Nephron progenitor cell (in vitro differentiated cells): ENCODE measurements around the gene CMTM5.

Experiments used
- DNase-seq: peaks from one replicate; pipeline ENCODE4 v3.0.0; 2021
- H3K27ac Mint-ChIP-seq: 2 replicates; pipeline ENCODE4 v1.8.0; 2021; ENCODE audit warnings: mild to moderate bottlenecking, moderate library complexity, mixed read lengths
- H3K27me3 Mint-ChIP-seq: 2 replicates; pipeline ENCODE4 v1.8.0; 2021; ENCODE audit warnings: mild to moderate bottlenecking, low read depth, mixed read lengths; ENCODE audit not compliant: poor library complexity
- H3K36me3 Mint-ChIP-seq: 2 replicates; pipeline ENCODE4 v1.8.0; 2021; ENCODE audit warnings: low read depth, mixed read lengths
- H3K4me1 Mint-ChIP-seq: 2 replicates; pipeline ENCODE4 v1.8.0; 2021; ENCODE audit warnings: mixed read lengths
- H3K4me3 Mint-ChIP-seq: 2 replicates; pipeline ENCODE4 v1.8.0; 2021; ENCODE audit warnings: mild to moderate bottlenecking, moderate library complexity, mixed read lengths
- H3K9me3 Mint-ChIP-seq: 2 replicates; pipeline ENCODE4 v1.8.0; 2021; ENCODE audit warnings: mild to moderate bottlenecking, moderate library complexity, mixed read lengths
- TF ChIP-seq, protein P1 (sequence below): fragments of 200-600 bp; sonication (generic); IDR thresholded peaks from 2 replicates; pipeline ENCODE4 v1.5.0; 2021; ENCODE audit warnings: antibody characterized with exemption

The CMTM5 gene

DNA sequence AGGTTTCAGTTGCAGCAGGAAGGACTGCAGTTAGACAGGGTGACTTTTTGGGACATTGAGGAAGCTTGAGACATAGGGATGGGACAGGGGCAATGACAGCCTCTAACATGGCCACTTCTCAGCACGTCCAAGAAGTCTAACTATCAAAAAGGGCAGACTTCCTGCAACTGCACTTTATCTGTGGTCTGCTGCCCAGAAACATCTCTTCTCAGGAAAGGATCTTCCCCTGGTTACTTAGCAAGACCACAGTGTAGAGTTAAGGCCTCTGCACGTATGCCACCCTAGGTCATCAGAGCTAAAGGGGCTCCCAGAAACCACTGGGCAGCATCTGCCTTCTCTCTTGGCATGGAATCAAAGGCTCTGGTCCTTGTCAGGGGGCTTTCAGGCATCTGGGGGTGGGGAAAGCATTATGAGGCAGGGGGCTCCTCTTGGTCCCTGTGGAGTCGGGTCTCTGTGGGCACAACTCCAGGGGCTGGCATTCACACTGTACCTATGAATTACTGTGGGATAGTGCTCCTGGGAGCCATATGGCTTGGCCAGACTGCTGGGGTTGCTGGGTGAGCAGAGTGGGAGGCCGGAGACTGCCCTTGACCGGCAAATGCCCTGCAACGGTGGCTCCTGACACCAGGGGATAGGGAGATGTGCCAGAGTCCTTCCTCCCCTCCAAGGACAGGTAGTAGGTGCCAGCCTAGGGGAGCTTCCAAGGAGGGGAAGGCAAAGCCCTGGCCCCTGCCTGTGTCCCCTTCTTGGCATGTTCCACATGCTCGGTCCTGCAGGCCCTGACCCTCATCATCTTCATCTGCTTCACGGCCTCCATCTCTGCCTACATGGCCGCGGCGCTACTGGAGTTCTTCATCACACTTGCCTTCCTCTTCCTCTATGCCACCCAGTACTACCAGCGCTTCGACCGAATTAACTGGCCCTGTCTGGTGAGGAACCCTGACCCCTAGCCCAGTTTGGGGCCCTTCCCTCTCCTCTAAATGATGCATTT, 1.0 kb downstream of the CMTM5 start:
- Mint-ChIP-seq H3K36me3 (no peaks in the 10 kb centered on the region), H3K9me3 (no peaks in the 10 kb centered on the region), H3K27me3 (peaks cover 30% of the 10 kb centered on the region), H3K4me1 (peaks cover 38% of the 10 kb centered on the region), H3K27ac (no peak overlapping the region), H3K4me3 (no peak overlapping the region)
- TF ChIP-seq, protein P1, sequence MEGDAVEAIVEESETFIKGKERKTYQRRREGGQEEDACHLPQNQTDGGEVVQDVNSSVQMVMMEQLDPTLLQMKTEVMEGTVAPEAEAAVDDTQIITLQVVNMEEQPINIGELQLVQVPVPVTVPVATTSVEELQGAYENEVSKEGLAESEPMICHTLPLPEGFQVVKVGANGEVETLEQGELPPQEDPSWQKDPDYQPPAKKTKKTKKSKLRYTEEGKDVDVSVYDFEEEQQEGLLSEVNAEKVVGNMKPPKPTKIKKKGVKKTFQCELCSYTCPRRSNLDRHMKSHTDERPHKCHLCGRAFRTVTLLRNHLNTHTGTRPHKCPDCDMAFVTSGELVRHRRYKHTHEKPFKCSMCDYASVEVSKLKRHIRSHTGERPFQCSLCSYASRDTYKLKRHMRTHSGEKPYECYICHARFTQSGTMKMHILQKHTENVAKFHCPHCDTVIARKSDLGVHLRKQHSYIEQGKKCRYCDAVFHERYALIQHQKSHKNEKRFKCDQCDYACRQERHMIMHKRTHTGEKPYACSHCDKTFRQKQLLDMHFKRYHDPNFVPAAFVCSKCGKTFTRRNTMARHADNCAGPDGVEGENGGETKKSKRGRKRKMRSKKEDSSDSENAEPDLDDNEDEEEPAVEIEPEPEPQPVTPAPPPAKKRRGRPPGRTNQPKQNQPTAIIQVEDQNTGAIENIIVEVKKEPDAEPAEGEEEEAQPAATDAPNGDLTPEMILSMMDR, result no peak
- no peak for DNase-seq

DNA sequence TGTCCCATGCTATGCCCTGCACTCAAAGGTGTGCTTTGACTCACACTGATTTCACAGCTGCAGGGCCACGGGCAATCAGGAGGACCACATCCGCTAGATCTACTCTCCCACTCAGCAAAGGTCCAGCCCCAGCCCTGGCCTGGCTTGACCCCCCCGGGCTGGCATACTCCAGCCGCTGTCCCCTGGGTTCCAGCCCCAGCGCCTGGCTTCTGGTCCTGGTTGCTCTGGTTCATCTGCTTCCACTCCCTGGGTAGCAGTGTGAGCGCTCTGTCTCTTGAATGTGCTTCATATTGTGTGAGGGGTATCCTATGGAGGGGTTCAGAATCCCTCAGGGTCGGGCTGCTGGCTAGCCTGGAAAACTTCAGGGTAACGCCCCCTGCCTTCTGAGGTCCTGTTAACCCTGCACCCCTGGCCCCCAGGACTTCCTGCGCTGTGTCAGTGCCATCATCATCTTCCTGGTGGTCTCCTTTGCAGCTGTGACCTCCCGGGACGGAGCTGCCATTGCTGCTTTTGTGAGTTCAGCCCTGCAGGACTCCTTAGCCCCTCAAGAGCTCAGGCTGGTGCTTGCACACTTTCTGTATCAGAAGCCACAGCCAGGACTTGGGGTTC, 1.9 kb downstream of the CMTM5 start:
- Mint-ChIP-seq H3K27me3 (peaks cover 34% of the 10 kb centered on the region), H3K36me3 (no peaks in the 10 kb centered on the region), H3K4me3 (no peak overlapping the region), H3K27ac (no peak overlapping the region), H3K9me3 (no peaks in the 10 kb centered on the region), H3K4me1 (peaks cover 47% of the 10 kb centered on the region)
- TF ChIP-seq, protein P1, result no peak
- no peak for DNase-seq

DNA sequence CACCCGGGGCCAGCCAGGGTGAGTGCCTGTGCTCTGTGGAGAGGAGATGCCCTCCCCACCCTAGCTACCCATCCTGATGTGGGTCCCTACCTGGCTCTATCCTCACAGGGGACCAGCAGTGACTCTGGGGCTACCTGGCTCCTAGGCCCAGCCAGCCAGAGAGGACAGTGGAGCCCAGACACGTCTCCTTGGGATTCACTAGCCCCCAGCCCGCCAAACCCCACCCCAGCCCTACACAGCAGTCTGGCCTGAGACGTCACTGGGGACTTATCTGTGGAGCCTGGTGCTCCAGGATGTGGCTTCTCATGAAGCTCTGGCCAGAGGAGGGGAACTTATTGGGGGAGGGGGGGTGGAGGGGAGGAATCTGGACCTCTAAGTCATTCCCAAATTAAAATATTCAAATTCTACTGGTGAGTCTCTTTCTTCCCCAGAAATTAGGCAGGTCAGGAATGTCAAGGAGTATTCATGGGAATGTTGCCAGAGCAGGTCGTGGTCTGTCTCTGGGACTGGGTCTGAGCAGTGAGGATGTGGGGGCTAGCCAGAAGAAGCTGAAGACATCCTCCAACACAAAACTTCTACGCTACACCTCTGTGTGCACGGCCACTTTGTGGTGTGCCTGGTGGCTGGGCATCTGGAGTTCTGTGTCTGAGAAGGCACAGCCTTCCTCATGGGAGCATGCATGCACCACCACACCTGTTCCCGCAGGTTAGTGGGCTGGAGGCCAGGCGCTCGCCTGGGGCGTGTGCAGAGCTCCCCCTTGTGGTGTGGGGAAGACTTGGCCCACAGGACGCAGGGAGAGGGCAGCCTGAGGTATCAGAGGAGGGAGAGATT, 2.7 kb downstream of the CMTM5 start:
- no peaks in the 10 kb centered on the region for H3K36me3 Mint-ChIP-seq
- H3K4me3 Mint-ChIP-seq, result no peak overlapping the region
- no peaks in the 10 kb centered on the region for H3K9me3 Mint-ChIP-seq
- H3K4me1 Mint-ChIP-seq, result peaks cover 55% of the 10 kb centered on the region
- H3K27ac Mint-ChIP-seq, result no peak overlapping the region
- TF ChIP-seq, protein P1, result peak; percentile 88
- H3K27me3 Mint-ChIP-seq, result peaks cover 31% of the 10 kb centered on the region
- DNase-seq, result peak; percentile 58

DNA sequence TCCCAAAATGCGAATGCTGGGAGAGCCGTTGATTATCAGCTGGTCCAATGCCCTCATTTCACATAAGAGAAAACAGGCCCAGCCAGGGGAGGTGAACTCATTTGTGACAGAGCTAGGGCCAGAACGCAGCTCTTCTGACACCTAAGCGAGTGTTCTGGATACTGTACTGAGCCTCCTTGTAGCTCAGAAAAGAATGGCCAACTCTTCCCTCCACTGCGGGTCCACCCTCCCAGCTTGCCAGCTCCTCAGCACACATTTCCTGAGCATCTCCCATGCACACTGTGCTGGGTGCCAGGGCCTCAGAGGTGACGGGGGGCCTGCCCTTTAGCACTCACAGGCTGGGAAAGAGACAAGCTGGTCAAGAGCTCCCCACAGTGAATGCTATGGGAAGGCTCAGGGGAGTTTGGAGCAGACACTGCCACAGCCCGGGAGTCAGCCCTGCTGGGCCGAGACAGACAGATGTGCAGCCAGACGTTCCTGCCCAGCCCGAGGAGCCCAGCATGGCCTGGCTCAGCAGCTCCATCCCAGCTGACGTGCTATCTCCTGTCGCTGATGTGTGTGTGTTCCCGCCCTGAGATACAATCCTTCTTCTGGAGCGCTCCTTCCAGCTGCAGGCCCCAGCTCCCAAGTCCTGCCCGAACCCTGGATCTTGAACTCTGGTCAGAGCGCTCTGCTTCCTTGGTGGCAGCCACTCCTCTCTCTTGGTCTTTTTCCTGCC, 3.5 kb downstream of the CMTM5 start:
- no peaks in the 10 kb centered on the region for H3K9me3 Mint-ChIP-seq
- H3K4me1 Mint-ChIP-seq, result peaks cover 63% of the 10 kb centered on the region
- H3K27me3 Mint-ChIP-seq, result peaks cover 28% of the 10 kb centered on the region
- H3K27ac Mint-ChIP-seq, result no peak overlapping the region
- no peak for DNase-seq
- TF ChIP-seq, protein P1, result no peak
- no peaks in the 10 kb centered on the region for H3K36me3 Mint-ChIP-seq
- no peak overlapping the region for H3K4me3 Mint-ChIP-seq

DNA sequence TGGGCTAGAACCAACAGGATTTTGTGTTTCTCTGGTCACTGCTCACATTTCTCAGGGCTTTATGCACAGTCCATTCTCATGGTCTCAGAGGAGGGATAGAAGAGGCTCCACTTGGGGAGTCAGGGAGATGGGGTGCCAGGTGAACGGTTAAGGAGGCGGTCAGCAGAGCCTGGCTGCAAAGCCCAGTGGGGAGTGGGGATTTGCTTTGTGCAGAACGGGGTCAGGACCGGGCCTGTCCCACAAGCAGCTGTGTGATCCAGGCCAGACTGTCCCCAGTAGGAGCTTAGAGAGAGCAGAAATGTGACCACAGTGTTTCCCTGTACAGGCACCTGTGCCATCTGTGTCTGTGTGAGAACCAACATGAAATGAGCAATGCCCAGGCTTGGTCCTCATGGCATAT, 4.1 kb downstream of the CMTM5 start:
- no peak overlapping the region for H3K4me3 Mint-ChIP-seq
- DNase-seq, result no peak
- H3K27ac Mint-ChIP-seq, result no peak overlapping the region
- no peaks in the 10 kb centered on the region for H3K36me3 Mint-ChIP-seq
- H3K9me3 Mint-ChIP-seq, result no peaks in the 10 kb centered on the region
- H3K27me3 Mint-ChIP-seq, result peaks cover 26% of the 10 kb centered on the region
- TF ChIP-seq, protein P1, result no peak
- H3K4me1 Mint-ChIP-seq, result peaks cover 69% of the 10 kb centered on the region
